ENCODE results near the gene AKR1C8. TPM values are rescaled to one million over a fixed set of nuclear protein-coding genes. Genes with fewer than 3 reads are reported as not detected.
"Not testable (repeated sequence)": the region's sequence is repeated elsewhere in the genome, so short reads cannot be mapped to it uniquely, and the experiment has no call there.

Gene AKR1C8
- total RNA-seq, result not detected

- WGBS, 2 donors, result 76 to 84% methylated on average over 5 of the region's 5 CpGs
- no peaks in the 10 kb centered on the region for H3K4me1 ChIP-seq
- no peak within 1 kb of the TSS for H3K4me3 ChIP-seq
- H3K9me3 ChIP-seq, result no peaks in the 10 kb centered on the region
- no peak for TF ChIP-seq CTCF (IDR thresholded peaks at IDR 0.05)
- no peak for TF ChIP-seq POLR2A (IDR thresholded peaks at IDR 0.05)
- intact Hi-C loops (cut with DNase I), result no loop called here
- no peak within 1 kb of the TSS for H3K27ac ChIP-seq
- no peaks in the 10 kb centered on the region for H3K27me3 ChIP-seq
- no peaks in the 10 kb centered on the region for H3K36me3 ChIP-seq
- DNase-seq, result no peak
These were observed at the start of gene AKR1C8 for GRCh38 chr10:5184987-5185775. TSS of gene AKR1C8 (minus strand) at chr10:5185150. CDS start at chr10:5185104, 46 bp downstream.

GRCh38 chr10:5234106-5234860, 49.3 kb upstream of the AKR1C8 start:
- DNase-seq, result no peak
- H3K27ac ChIP-seq, result peak overlapping the region in 3 of 4 donors; percentile 7 to 44 (median 40)
- TF ChIP-seq POLR2A (IDR thresholded peaks at IDR 0.05) (no peak), CTCF (IDR thresholded peaks at IDR 0.05) (no peak)
- peaks cover 0 to 16% (median 12%) of the 10 kb centered on the region in 3 donors for H3K4me1 ChIP-seq
- no peaks in the 10 kb centered on the region for H3K9me3 ChIP-seq
- 50 to 51% methylated on average over 4 to 5 of the region's 6 CpGs for WGBS, 2 donors
- H3K4me3 ChIP-seq, result no peak overlapping the region
- H3K27me3 ChIP-seq, result no peaks in the 10 kb centered on the region
- H3K36me3 ChIP-seq, result no peaks in the 10 kb centered on the region
- intact Hi-C loops (cut with DNase I), result no loop called here

- Histone ChIP-seq H3K27ac (no peak overlapping the region), H3K27me3 (no peaks in the 10 kb centered on the region), H3K4me1 (peaks cover 0 to 16% (median 12%) of the 10 kb centered on the region in 3 donors), H3K4me3 (no peak overlapping the region), H3K9me3 (no peaks in the 10 kb centered on the region), H3K36me3 (no peaks in the 10 kb centered on the region)
- no peak for TF ChIP-seq POLR2A (IDR thresholded peaks at IDR 0.05)
- TF ChIP-seq CTCF (IDR thresholded peaks at IDR 0.05), result no peak
- intact Hi-C loops (cut with DNase I), result no loop called here
- 63 to 80% methylated on average over 2 of the region's 2 CpGs for WGBS, 2 donors
- DNase-seq, result no peak
These were observed 48.4 kb upstream of the AKR1C8 start for GRCh38 chr10:5233324-5233723.

GRCh38 chr10:5229019-5229418, 44.1 kb upstream of the AKR1C8 start:
- intact Hi-C loops (cut with DNase I), result no loop called here

GRCh38 chr10:5222942-5223341, 38.0 kb upstream of the AKR1C8 start:
- H3K4me3 ChIP-seq; H3K36me3 ChIP-seq; H3K27ac ChIP-seq; H3K9me3 ChIP-seq; DNase-seq; intact Hi-C loops (cut with DNase I); H3K4me1 ChIP-seq; H3K27me3 ChIP-seq: not testable (repeated sequence)
- 80% methylated on average over 5 of the region's 7 CpGs; no CpG with 5 or more reads in 1 of the 2 donors for WGBS, 2 donors

More at GRCh38 chr10:5229019-5229418, 44.1 kb upstream of the AKR1C8 start:
- no peak overlapping the region for H3K4me3 ChIP-seq
- H3K36me3 ChIP-seq, result no peaks in the 10 kb centered on the region
- no peaks in the 10 kb centered on the region for H3K9me3 ChIP-seq
- no peaks in the 10 kb centered on the region for H3K27me3 ChIP-seq
- peaks cover 0 to 6% (median 4%) of the 10 kb centered on the region in 3 donors for H3K4me1 ChIP-seq
- 73 to 83% methylated on average over 8 of the region's 8 CpGs for WGBS, 2 donors
- DNase-seq, result no peak
- TF ChIP-seq POLR2A (IDR thresholded peaks at IDR 0.05) (no peak), CTCF (IDR thresholded peaks at IDR 0.05) (no peak)
- no peak overlapping the region for H3K27ac ChIP-seq
